Measurements from ENCODE around the gene ZNF550. TPM values are rescaled to one million over a fixed set of nuclear protein-coding genes. Genes with fewer than 3 reads are reported as not detected.

ZNF550 gene
- total and polyA plus RNA-seq, 9 of the 15 experiments (the other 6 are each of a cell fraction or from before 2014, with no cell fraction given): 1.6 to 11.8 (median 4.3) TPM

DNA sequence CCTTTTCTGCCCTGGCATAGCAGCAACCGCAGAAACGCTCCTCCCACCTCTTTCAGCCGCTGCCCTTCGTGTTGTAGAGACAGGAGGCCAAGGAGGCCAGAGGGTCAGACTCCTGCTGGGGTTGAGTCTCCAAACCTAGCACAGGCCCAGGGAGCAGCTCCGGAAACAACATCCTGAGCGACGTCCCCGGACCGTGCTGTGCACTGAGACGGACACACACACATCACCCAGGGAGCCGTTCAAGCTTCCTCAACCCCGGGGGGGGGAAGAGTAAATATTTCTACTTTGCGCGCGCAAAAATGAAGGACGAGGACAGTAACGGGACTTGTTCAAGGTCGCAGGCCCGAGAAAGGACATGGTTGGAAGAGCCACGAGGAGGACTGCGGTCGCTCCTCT is 657 bp downstream of the ZNF550 start:
- peaks cover 0 to 11% of the 10 kb centered on the region in 2 experiments; a peak in 2 of 5 replicates for H3K4me1 ChIP-seq (replicated peaks in 1 of 2; ENCODE audit: control insufficient read depth in 2 of 2, insufficient read depth in 2 of 2, low read length in 2 of 2)
- peak overlapping the region; percentile 71 for H3K4me2 ChIP-seq (ENCODE audit: insufficient read depth, low read length)
- in situ Hi-C loops (cut with MboI): no loop called here
- no peaks in the 10 kb centered on the region for H3K9me1 ChIP-seq (ENCODE audit: control insufficient read depth, insufficient read depth, low read length)
- peak overlapping the region; percentile 94 for H2AFZ ChIP-seq (ENCODE audit: low read depth, low read length)
- peaks cover 20% of the 10 kb centered on the region for H3K79me2 ChIP-seq (ENCODE audit: control insufficient read depth, insufficient read depth, low read length)
- peak overlapping the region; percentile 69 to 90 for H3K9ac ChIP-seq (ENCODE audit: insufficient read depth in 1 of 2, low read depth in 2 of 2, low read length in 2 of 2)
- BruUV-seq (replicated peaks): no TSS peak
- DNase-seq (ENCODE audit: extremely low read depth in 1 of 4, low spot score in 3 of 4) (peak; percentile 19 to 37 (median 23)), ATAC-seq (peak; percentile 76), FAIRE-seq (no peak)
- peak overlapping the region; percentile 69; the same call in 2 of the 3 replicates for H3K27ac ChIP-seq (ENCODE audit: extremely low read depth, low read depth, low read length)
- 17% methylated on average over 18 of the region's 22 CpGs for WGBS (ENCODE audit: insufficient coverage, low coverage, missing lambda C conversion rate)
- peaks cover 18% of the 10 kb centered on the region for H3K36me3 ChIP-seq (ENCODE audit: control insufficient read depth, insufficient read depth, low read length)
- ChIA-PET POLR2A (no interaction called here), CTCF (ENCODE audit: low intra/inter-chr PET ratio) (no interaction called here)
- H4K20me1 ChIP-seq (replicated peaks; ENCODE audit: control insufficient read depth, insufficient read depth, low read length): no peaks in the 10 kb centered on the region
- intact Hi-C loops (cut with micrococcal nuclease): no loop called here
- H3K4me3 ChIP-seq: peak overlapping the region; percentile 88
- no peaks in the 10 kb centered on the region; a peak in 1 of 5 replicates for H3K27me3 ChIP-seq (ENCODE audit: control insufficient read depth in 2 of 2, insufficient read depth in 2 of 2, low read length in 2 of 2)
- H3K9me3 ChIP-seq (replicated peaks; ENCODE audit: control insufficient read depth, insufficient read depth, low read depth, low read length): 0 out of 2 replicates have a peak, but pooled peaks cover 5% of the 10 kb centered on the region
- TF ChIP-seq, protein P1, sequence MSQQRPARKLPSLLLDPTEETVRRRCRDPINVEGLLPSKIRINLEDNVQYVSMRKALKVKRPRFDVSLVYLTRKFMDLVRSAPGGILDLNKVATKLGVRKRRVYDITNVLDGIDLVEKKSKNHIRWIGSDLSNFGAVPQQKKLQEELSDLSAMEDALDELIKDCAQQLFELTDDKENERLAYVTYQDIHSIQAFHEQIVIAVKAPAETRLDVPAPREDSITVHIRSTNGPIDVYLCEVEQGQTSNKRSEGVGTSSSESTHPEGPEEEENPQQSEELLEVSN (IDR thresholded peaks at IDR 0.05; ENCODE audit: borderline replicate concordance in 1 of 2, extremely low read depth in 1 of 2, insufficient read depth in 1 of 2, insufficient read length in 1 of 2, low read depth in 1 of 2, low read length in 1 of 2, poor library complexity in 1 of 2, severe bottlenecking in 1 of 2): peak in 1 of 2 experiments; percentile 36
- no peak for TF ChIP-seq HLTF (IDR thresholded peaks at IDR 0.05)
- TF ChIP-seq ZNF408 (CRISPR knock-in tag; IDR thresholded peaks at IDR 0.05; ENCODE audit: low read depth): no peak
- no peak for TF ChIP-seq FOXK1 (CRISPR knock-in tag; IDR thresholded peaks at IDR 0.05; ENCODE audit: borderline replicate concordance)
- TF ChIP-seq SAFB2 (IDR thresholded peaks at IDR 0.05; ENCODE audit: borderline replicate concordance, low read depth, low read length, severe bottlenecking): no peak
- TF ChIP-seq MEF2A (IDR thresholded peaks at IDR 0.05; ENCODE audit: control insufficient read depth, low read depth, low read length): no peak
- no peak for TF ChIP-seq DNMT1 (IDR thresholded peaks at IDR 0.05)
- no peak for TF ChIP-seq SUPT5H (IDR thresholded peaks at IDR 0.05)
- TF ChIP-seq RHOXF2B (CRISPR knock-in tag; conservative IDR thresholded peaks at IDR 0.05): no peak
- TF ChIP-seq, protein P2, sequence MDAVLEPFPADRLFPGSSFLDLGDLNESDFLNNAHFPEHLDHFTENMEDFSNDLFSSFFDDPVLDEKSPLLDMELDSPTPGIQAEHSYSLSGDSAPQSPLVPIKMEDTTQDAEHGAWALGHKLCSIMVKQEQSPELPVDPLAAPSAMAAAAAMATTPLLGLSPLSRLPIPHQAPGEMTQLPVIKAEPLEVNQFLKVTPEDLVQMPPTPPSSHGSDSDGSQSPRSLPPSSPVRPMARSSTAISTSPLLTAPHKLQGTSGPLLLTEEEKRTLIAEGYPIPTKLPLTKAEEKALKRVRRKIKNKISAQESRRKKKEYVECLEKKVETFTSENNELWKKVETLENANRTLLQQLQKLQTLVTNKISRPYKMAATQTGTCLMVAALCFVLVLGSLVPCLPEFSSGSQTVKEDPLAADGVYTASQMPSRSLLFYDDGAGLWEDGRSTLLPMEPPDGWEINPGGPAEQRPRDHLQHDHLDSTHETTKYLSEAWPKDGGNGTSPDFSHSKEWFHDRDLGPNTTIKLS (IDR thresholded peaks at IDR 0.05; ENCODE audit: borderline replicate concordance, low read depth): no peak
- TF ChIP-seq ELF4 (CRISPR knock-in tag; IDR thresholded peaks at IDR 0.05): no peak
- TF ChIP-seq PML (IDR thresholded peaks at IDR 0.05; ENCODE audit: low read length): no peak
- no peak for TF ChIP-seq POLR2B (IDR thresholded peaks at IDR 0.05; ENCODE audit: low read depth, partially characterized antibody)
- no peak for TF ChIP-seq TRIM28 (IDR thresholded peaks at IDR 0.05)
- 0 out of 4 replicates have a peak, but pooled peaks of 1 of the 2 experiments have one; percentile 10 for TF ChIP-seq TEAD1 (CRISPR knock-in tag; IDR thresholded peaks at IDR 0.05)
- TF ChIP-seq, protein P3, sequence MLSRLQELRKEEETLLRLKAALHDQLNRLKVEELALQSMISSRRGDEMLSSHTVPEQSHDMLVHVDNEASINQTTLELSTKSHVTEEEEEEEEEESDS (CRISPR knock-in tag; IDR thresholded peaks at IDR 0.05): no peak
- TF ChIP-seq, protein P4, sequence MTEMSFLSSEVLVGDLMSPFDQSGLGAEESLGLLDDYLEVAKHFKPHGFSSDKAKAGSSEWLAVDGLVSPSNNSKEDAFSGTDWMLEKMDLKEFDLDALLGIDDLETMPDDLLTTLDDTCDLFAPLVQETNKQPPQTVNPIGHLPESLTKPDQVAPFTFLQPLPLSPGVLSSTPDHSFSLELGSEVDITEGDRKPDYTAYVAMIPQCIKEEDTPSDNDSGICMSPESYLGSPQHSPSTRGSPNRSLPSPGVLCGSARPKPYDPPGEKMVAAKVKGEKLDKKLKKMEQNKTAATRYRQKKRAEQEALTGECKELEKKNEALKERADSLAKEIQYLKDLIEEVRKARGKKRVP (CRISPR knock-in tag; IDR thresholded peaks at IDR 0.05): no peak
- TF ChIP-seq NFIC (IDR thresholded peaks at IDR 0.05): no peak
- TF ChIP-seq MXI1 (IDR thresholded peaks at IDR 0.05; ENCODE audit: low read depth, low read length): no peak
- TF ChIP-seq RAD21 (CRISPR knock-in tag; conservative IDR thresholded peaks at IDR 0.05 in 1 of 2, IDR thresholded peaks at IDR 0.05 in 1 of 2): no peak
- no peak for TF ChIP-seq CBX1 (IDR thresholded peaks at IDR 0.05; ENCODE audit: low read depth)
- TF ChIP-seq RFX7 (CRISPR knock-in tag; IDR thresholded peaks at IDR 0.05): no peak

All from K562 (cell line).